T-helper 9 cell (primary cell): Measurements from ENCODE around the gene XPO6.

ENCODE experiments used
- DNase-seq: peaks from one replicate; pipeline ENCODE4 v3.0.0-alpha.2; 2020

Gene XPO6

DNA sequence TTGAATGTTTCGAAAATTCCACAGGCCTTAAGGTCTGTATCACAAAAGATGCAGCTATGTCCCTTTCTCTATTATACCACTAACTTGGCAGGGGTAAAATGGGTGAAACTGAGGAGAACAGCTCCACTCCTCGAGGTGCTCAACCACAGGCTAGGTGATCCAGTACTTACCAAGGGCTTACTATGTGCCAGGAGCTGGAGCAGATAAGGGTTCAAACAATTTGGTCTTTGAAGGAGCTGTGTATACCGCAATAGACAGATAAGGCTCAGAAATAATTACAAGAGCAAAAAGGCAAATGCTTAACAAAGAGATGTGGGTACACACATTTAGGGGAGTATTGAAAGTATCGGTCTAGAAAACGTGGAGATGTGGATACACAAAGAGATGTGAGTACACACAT lies 1.5 kb downstream of the XPO6 start:
- no peak for DNase-seq

DNA sequence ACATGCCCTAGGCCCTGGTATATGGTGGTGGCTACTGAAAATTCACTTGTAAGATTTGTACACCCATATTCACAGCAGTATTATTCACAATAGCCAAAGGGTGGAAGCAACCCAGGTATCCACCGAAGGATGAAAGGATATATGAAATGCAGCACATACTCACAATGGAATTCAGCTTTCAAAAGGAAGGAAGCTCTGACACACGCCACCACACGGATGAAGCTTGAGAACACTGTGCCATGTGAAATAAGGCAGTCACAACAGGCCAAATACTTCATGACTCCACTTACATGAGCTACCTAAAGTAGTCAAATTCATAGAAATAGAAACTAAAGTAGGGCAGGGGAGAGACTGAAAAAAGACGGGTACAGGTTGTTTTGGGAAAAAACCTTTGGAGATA lies 2.9 kb downstream of the XPO6 start:
- DNase-seq = no peak

DNA sequence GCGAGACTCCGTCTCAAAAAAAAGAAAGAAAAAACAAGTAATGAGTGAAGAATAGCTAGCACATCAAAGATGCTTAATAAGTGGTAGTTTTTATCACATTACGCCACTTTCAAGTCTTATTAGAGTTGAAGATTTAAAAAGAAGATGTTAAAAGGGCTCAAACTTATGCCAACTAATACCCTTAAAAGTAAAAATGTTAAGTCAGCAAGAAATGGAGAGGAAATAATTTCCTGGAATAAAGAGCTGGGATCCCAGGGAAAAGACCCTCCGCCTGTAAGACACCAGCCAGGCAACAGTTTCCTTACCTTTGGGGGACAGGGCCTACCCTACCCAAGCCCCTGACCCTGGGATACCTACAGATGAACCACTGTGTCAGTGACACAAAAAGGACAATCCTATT lies 3.6 kb downstream of the XPO6 start:
- no peak for DNase-seq

DNA sequence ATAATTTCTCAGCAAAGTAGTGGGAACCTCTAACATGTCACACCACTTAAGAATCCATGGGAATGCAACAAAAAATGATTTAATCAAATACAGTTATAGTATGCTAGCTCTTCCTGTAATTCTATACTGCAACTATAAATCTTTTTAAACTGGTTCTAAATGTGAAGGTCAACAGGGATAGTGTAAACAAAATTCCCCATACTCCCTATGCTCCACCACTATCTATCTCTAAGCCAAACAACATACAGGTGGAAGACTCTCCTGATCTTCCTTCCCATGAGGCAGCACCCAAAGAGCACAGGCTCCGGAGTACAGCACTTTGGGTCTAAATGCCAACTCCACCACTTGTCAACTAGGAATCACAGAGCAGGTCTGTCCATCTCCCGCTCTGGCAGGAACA lies 4.4 kb downstream of the XPO6 start:
- DNase-seq = no peak

DNA sequence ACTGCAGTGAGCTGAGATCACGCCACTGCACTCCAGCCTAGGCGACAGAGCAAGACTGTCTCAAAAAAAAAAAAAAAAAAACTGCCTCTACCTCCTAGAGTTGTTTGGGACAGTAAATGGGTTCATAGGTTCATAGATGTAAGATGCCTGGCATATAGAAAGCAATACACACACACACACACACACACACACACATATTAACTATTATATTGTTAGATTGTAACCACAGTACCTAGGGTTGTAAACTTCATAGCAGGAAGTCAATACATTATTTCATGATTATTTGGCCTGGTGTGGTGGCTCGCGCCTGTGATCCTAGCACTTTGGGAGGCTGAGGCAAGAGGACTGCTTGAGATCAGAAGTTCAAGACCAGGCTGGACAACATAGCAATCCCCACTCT lies 5.8 kb downstream of the XPO6 start:
- no peak for DNase-seq

DNA sequence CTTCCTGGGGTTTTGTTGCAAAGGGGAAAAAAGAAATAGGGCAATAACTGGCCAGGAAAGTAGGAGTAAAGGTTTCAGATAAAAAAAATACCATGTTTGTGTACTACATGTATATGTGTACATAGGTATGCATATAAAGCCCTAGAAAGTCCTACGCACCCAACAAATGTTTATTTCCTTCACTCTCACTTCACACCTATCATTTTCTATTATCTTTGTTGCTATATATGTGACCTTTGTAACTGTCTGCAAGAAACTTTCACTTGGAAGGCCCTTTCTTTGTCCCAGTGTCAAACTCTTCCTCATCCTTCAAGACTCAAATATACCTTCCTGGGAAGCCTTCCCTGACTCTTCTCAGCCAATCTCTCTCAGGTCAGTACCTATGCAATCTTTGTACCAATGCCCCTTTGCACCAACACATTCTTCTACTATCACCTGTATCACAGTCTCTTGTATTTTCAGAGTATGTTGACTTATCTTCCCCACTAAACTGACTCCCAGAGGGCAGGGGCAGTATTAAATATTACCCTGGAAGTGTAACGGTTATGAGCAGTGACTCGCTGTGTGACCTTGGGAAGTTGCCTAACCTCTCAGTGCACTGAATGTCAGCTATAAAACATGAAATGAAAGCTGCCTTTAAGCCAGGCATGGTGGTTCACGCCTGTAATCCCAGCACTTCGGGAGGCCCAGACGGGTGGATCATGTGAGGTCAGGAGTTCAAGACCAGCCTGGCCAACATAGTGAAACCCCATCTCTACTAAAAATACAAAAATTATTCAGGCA lies 6.5 kb downstream of the XPO6 start:
- DNase-seq = no peak

DNA sequence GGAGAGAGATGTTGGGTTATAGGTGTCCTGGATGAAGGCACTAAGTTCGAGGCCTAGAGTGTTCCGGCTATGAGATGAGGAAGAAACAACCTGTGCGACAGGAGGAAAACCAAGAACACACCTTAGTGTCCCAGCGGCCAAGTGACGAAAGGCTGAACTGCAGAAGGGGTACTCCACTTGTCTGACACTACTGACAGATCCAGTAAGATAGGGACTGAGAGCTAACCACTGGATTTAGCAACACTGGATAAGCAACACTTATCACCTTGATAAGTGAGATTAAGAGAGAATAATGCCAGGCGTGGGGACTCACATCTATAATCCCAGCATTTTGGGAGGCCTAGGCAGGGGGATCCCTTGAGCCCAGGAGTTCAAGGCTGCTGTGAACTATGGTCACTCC lies 7.1 kb downstream of the XPO6 start:
- no peak for DNase-seq

DNA sequence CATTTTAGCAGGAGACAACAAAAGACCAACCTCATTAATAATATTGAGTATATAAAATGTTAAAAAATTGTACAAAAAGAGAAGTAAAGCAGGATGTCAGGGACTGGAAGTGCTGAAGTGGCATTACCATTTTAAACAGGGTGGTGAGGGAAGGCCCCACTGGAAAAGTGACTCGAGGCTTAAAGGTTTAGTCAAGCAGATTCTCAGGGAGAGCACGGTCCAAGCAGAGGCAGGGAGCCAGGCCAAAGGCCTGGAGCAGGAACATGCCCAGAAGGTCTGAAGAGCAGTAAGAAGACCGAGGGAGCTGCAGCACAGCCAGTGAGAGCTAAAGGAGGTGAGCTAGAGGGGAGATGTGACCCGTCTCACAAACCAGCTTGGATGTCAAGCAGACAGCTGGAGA lies 7.6 kb downstream of the XPO6 start:
- DNase-seq = no peak

DNA sequence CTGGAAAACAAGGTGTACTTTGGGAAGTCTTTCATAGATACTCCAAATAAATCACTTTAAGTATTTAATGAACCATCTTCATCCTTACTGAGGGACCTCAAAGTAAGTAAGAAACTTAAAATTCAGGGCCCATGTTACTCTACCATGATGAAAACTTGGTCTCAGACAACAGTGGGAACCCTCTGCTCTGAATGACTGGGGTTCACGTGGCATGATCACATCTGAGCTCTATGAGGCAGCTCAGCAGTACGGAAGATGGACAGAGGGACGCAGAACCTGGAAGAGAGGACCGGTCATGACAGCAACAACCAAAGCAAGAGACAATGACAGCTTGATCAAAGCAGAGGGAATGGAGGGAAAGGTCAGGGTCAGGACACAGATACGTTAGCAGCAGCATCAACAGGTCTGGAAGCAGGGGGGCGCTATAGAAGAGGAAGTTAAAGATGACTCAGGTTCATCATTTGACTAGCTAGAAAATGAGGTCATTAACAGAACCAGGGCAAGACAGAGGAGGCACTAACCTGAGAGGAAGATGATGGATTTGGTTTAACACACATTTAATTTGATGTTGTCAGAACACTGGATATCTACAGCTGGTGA lies 9.5 kb downstream of the XPO6 start:
- no peak for DNase-seq

DNA sequence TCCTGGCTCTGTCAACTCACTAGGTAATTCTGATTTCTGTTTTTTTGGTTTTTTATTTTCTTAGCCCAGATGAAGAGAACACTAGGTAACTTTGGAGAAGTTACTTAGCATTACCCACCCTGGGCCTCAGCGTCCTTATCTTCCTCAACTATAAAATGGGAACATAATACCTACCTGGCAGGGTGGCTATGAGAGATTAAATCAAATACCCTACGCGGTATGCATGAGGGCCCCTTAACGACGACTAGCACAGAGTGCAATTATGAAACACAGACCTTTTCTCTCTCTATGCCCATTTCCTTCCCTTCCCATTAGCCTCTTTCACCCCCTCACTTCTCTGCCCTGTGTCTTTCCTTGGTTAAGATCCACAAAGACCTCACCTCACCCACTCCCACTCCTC lies 11.1 kb downstream of the XPO6 start:
- DNase-seq = no peak

DNA sequence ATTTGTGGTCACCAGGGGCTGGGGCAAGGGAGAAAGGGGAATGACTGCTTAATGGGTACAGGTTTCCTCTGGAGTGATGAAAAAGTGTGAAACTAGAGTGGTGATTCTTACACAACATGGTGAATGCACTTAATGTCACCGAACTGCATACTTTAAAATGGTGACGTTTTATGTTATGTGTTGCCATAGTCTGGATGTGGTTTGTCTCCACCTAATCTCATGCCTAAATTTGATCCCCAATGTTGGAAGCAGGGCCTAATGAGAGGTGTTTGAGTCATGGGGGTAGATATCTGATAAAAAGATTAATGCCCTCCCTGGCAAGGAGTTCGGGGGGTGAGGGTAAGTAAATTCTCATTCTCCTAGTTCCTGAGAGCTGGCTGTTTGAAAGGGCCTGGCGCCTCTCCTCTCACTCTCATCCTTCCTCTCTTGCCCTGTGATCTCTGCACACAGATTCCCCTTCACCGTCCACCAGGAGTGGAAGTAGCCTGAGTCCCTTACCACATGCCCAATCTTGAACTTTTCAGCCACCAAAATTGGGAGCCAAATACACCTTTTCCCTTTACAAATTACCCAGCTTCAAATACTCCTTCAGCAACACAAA lies 15.3 kb downstream of the XPO6 start:
- DNase-seq = no peak

DNA sequence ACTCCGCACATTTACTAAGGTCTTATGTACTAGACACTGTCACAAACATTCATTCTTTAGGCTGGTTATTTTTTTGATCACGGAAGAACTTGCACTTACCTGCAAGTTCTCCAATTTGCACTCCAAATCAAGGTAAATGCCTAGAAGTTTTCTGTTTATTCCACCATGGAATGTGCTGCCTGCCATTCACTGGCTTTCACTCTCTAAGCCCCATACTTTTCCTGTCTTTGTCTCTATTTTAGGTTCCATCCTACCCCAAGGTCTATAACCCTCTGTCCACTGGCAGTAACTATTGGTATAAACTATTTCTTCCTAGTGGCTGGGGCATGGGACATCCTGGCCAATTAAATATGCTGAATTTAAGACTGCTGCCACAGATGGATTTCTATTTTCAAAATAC lies 15.9 kb downstream of the XPO6 start:
- no peak for DNase-seq

DNA sequence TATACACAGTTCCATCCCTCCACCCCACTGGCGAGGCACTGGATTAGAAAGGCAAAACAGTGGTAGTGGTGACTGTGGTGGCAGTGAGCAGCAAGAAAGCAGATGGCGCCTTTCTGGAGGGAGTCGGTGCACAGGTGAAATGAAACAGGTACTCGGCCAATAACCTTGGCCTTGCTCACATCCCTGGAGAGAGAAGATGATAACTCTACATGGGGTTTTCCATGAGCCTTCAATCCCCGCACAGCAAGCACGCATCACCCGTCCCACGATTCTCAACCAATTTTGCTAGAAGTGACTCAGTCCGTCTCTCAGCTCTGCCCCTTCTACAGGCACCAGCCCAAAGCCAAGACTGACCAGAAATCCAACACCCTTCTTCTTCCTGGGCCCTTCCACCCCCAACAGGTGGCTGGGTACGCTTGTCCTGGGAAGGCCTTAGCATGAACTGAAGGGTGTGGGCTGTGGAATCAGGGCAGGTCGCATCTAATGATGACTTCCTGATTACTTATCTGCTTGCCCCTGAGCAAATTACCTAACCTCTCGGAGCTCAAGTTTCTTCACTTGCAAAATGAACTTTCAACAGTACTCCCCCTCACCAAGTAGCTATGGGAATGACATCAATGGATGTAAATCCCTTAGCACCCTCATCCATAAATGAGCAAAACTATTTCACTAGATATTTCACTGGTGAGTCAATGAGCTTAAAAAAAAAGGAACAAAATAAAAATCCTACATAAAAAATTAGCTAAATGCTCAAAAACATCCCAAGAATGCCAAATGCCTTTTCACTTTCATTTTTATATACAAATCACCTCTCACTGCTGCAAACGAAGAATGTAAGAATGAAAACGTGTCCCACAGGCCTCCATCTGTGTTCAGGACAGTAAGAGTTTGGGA lies 18.0 kb downstream of the XPO6 start:
- peak; percentile 29 for DNase-seq

DNA sequence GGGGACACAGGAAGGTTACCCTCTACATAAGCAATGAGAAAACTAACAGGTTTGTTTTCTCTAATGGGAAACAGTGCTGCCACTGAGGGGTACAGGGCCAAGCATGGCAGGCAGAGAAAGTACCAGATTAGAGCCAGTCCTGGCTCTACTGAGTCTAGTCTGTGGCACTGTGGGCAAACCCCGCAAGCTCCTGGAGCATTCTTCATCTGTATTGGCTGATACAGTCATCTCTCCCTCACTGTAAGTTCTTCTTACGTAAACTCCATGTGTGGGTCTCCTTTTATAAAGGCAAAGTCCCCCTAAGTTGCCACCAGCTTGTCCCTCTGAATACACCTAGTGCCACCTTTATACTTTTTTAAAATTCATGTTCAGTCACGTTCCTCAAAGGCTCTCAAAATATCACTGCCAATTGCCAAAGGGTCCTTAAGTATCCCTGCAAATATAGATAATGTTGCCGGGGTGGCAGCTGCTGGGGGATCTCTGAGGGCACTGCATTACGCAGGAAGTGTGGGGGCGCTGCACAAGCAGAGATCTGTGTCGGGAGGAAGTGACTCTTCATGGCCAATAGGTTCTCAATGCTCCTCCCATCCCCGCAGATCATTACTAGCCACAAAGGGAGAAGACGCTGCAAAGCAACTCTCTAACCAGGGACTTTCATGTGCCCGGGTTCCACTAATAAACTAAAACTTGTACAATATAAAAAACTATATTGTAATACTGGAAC lies 18.8 kb downstream of the XPO6 start:
- DNase-seq = peak; percentile 64

DNA sequence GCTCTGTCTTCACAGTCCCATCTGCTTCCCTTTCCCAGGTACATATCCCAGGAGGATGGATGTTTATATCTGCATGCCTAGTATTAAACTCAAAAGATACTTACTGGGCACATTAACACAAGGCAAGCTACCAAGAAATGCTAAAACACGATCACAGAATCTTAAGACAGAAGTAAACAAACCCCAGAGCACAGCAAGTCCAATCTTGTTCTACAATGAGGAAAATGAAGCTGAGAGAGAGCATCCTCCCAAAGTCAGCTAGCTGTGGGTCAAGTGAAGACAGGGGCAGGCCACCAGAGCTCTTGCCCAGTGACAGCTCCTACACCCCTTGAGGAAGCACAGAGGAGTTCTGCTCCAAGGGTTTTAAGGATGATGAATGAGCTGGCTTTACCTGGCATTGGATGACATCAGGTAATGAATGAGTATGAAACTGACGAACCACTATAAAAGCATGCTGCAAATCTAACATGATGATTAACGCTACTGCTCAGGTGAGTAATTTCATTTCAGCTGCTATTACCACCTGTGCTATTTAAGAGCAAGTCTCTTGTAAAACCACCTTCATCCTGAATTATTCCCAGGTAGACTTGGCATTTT lies 20.3 kb downstream of the XPO6 start:
- DNase-seq = no peak

DNA sequence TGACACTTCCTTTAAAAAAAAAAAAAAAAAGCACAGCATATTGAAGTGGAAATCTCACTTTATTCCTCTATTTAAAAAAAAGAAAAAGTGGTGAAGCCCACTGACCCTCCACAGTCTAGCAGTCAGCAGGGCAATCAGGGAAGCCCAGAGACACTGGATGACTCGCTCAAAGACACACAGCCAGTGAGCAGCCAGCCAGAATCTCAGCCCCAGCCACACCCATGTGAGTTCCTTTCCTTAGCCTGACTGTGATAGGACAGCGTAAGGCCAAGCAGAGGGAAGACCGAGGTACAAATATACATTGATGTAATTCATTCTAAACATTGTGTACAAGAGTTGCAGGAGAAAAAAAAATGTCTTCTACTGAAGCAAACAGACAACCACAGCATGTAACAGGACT lies 22.5 kb downstream of the XPO6 start:
- DNase-seq = peak; percentile 20

DNA sequence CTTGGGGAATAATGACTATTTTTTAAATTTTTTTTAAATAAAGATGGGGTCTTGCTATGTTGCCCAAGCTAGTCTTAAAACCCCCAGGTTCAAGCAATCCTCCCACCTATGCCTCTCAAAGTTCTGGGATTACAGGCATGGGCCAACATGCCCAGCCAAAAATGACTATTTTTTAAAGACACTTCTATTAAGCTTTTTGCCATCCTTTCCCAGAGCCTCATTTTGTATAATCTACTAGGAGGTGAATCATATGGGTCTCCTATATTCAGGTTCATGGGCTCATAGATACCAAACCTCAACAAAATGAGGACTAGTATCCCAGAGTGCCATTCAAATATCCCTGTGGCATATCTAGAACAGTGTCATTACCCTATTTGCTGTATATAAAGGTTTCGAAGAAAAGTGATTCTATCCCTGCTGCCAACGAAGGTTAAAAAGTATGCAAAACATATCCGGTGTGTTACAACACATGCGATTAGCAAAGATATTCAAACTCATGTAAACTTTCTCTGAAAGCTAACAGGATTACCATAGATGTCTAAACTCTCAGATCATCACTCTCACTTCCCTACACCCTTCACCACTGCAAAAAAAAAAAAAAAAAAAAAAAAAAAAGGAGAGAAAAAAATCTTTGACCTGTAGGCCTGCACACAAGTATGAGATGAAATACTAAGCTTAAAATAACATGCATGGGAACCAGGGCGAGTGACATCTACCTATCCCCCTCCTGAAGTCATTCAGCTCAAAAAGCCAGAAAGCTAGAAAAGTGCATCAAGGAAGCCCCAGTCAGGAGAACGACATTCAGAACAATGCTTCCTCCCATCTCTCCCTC lies 23.5 kb downstream of the XPO6 start:
- DNase-seq = no peak

DNA sequence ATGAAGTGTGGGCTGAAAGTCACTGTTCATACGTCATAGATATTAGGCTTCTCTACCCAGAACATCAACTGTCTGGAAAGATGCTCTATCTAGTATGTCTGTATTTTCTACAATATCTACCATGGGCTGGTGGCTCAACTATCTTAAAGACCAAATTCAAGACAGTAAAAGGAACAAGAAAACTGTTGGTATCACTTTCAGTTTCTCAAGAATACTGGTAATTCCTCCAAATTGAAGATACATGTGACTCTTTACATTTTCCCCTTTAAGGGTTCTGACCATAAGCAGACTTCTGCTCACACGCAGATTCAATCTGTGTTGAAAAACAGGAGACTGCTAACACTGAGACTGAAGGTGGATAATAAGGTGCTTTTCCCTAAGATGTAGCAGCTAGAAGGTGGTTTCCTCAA lies 24.2 kb downstream of the XPO6 start:
- no peak for DNase-seq

DNA sequence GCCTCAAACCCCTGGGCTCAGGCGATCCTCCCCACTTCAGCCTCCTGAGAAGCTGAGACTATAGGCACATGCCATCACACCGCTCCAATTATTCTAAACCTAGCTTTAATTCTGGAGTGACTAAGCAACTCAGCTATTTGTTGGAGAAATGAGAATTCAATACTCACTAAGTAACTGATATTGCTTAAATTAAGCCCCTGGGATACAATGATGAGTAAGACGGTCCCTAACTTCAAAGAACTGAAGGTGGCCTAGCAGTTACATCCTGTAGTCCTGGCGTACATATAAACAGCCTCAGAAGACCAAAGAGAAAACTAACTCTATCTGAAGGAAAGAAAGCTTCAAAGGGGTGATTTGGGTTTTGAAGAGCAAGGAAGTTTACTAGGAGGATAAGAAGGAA lies 25.0 kb downstream of the XPO6 start:
- no peak for DNase-seq

DNA sequence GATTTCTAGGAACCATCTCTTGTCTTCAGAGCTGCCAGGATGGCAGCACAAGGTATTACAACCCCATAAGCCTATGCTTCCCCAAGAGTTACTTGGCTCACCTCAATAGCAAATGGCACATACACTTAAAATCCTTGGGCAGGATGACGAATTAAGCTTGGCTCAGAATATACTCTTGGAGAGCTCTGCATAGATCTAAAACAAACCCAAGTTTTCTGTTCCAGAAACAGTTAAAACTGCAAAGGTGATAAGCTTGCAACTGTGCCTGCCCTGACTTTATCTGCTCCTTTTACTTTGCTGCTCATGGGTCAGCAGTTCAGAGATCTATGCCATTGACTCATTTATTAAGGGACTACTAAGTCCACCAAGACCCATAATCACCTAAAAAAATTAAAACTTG lies 26.1 kb downstream of the XPO6 start:
- DNase-seq = no peak

DNA sequence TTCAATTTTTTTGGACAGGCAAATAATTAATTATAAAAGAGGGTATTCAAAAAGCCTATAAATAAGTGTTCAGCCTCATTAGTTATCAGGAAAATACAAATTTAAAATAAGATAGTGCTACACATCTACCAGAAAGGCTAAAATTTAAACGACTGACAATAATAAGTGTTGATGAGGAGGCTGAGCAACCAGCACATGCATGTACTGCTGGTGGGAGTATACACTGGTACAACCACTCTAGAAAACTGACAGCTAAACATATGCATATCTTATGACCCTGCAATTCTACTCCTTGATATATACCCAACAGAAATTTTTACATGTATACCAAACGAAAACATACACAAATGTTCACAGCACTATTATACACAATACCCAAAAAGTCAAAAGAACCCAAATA lies 27.1 kb downstream of the XPO6 start:
- no peak for DNase-seq
